ENCODE measurements around the gene UPK2.
A peak's percentile ranks its signal among the peaks of the same experiment; 100 is the strongest.
"Not testable (repeated sequence)": the region's sequence is repeated elsewhere in the genome, so short reads cannot be mapped to it uniquely, and the experiment has no call there.

Gene UPK2

GRCh38 chr11:118939404-118939915 is 16.6 kb upstream of the UPK2 start:
- DNase-seq: no peak

- DNase-seq: peak; percentile 82
These were observed 16.0 kb upstream of the UPK2 start for GRCh38 chr11:118939953-118940598.

- DNase-seq: no peak
These were observed 9.0 kb upstream of the UPK2 start for GRCh38 chr11:118947091-118947490.

GRCh38 chr11:118948000-118948399 is 8.1 kb upstream of the UPK2 start:
- no peak for DNase-seq

GRCh38 chr11:118953265-118953664 is 2.8 kb upstream of the UPK2 start:
- no peak for DNase-seq

- not testable (repeated sequence) for DNase-seq
These were observed 2.1 kb upstream of the UPK2 start for GRCh38 chr11:118953976-118954375.

GRCh38 chr11:118956847-118957469 is 860 bp downstream of the UPK2 start:
- no peak for DNase-seq

- DNase-seq: no peak
These were observed 1.5 kb downstream of the UPK2 start for GRCh38 chr11:118957549-118957948.

- no peak for DNase-seq
These were observed 1.9 kb downstream of the UPK2 start for GRCh38 chr11:118957968-118958367.

GRCh38 chr11:118958577-118958976 is 2.5 kb downstream of the UPK2 start:
- DNase-seq: no peak

GRCh38 chr11:118961189-118961588 is 5.1 kb downstream of the UPK2 start:
- no peak for DNase-seq

GRCh38 chr11:118961591-118961990 is 5.5 kb downstream of the UPK2 start:
- DNase-seq: no peak

- DNase-seq: not testable (repeated sequence)
These were observed 13.4 kb downstream of the UPK2 start for GRCh38 chr11:118969508-118969907.

- no peak for DNase-seq
These were observed 15.5 kb downstream of the UPK2 start, which contains the start of gene FOXR1 for GRCh38 chr11:118971646-118972045. FOXR1 (plus strand) TSS chr11:118971761; CDS start chr11:118971932, 171 bp downstream.

- DNase-seq: no peak
These were observed 17.9 kb downstream of the UPK2 start for GRCh38 chr11:118973985-118974384.

- DNase-seq: no peak
These were observed 19.9 kb downstream of the UPK2 start for GRCh38 chr11:118975771-118976709.

- DNase-seq: no peak
These were observed 23.3 kb downstream of the UPK2 start for GRCh38 chr11:118979434-118979833.

GRCh38 chr11:118980191-118980881 is 24.2 kb downstream of the UPK2 start:
- no peak for DNase-seq

GRCh38 chr11:118984337-118984736 is 28.2 kb downstream of the UPK2 start:
- not testable (repeated sequence) for DNase-seq

- no peak for DNase-seq
These were observed 28.7 kb downstream of the UPK2 start for GRCh38 chr11:118984825-118985224.

GRCh38 chr11:118988280-118988679 is 32.2 kb downstream of the UPK2 start:
- no peak for DNase-seq

GRCh38 chr11:118991486-118992038 is 35.5 kb downstream of the UPK2 start:
- not testable (repeated sequence) for DNase-seq
